Measurements from ENCODE around the gene PCDHGA11.
"Not testable (repeated sequence)": the region's sequence is repeated elsewhere in the genome, so short reads cannot be mapped to it uniquely, and the experiment has no call there.

The PCDHGA11 gene

GRCh38 chr5:141431286-141431685, 10.4 kb downstream of the PCDHGA11 start:
- no peak for DNase-seq (ENCODE audit: low spot score)

- DNase-seq (ENCODE audit: low spot score): not testable (repeated sequence)
Observed at GRCh38 chr5:141432308-141432707, 11.5 kb downstream of the PCDHGA11 start.

GRCh38 chr5:141432726-141433125, 11.9 kb downstream of the PCDHGA11 start:
- not testable (repeated sequence) for DNase-seq (ENCODE audit: low spot score)

GRCh38 chr5:141434006-141434405, 13.2 kb downstream of the PCDHGA11 start:
- no peak for DNase-seq (ENCODE audit: low spot score)

- peak; percentile 44 for DNase-seq (ENCODE audit: low spot score)
Observed at GRCh38 chr5:141437221-141437620, 16.4 kb downstream of the PCDHGA11 start.

- no peak for DNase-seq (ENCODE audit: low spot score)
Observed at GRCh38 chr5:141439411-141440141, 18.7 kb downstream of the PCDHGA11 start.

GRCh38 chr5:141440341-141440740, 19.5 kb downstream of the PCDHGA11 start:
- DNase-seq (ENCODE audit: low spot score): no peak

- no peak for DNase-seq (ENCODE audit: low spot score)
Observed at GRCh38 chr5:141441571-141442170, 20.8 kb downstream of the PCDHGA11 start.

- DNase-seq (ENCODE audit: low spot score): no peak
Observed at GRCh38 chr5:141465351-141465750, 44.5 kb downstream of the PCDHGA11 start.
